GM19455 (cell line): ENCODE measurements around the gene ZNF385D.

Source experiments
- ATAC-seq: cut with Tn5 transposase; IDR thresholded peaks from one replicate; pipeline ENCODE4 v1.9.1; 2021; ENCODE audit not compliant: unreplicated experiment

ZNF385D gene

GRCh38 chr3:21750080-21750696 is 822 bp downstream of the ZNF385D start:
- ATAC-seq: no peak

GRCh38 chr3:21747966-21748555 is 2.9 kb downstream of the ZNF385D start:
- no peak for ATAC-seq

- no peak for ATAC-seq
Observed at GRCh38 chr3:21747376-21747775, 3.6 kb downstream of the ZNF385D start.

DNA sequence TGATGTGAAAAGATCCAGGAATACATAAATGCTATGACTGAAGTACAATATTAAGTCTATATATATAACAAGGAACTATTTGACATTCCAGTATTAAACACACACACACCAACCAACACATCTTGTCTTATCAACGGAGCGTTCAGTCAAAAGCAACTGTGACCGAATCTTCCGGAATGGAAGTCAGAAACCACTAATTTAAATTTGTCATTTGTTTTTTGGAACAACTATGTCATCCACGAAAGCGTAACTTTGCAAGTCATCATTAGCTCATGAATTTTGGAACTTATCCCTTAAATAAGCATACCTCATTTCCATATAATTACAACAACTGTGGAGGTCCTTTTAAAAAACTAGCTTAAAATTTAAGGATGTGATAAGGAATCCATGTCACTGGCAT is 5.0 kb downstream of the ZNF385D start:
- ATAC-seq: no peak

GRCh38 chr3:21744793-21745192 is 6.2 kb downstream of the ZNF385D start:
- ATAC-seq: no peak

GRCh38 chr3:21738935-21739702 is 11.9 kb downstream of the ZNF385D start:
- no peak for ATAC-seq

- ATAC-seq: no peak
Observed at GRCh38 chr3:21738283-21738682, 12.7 kb downstream of the ZNF385D start.

DNA sequence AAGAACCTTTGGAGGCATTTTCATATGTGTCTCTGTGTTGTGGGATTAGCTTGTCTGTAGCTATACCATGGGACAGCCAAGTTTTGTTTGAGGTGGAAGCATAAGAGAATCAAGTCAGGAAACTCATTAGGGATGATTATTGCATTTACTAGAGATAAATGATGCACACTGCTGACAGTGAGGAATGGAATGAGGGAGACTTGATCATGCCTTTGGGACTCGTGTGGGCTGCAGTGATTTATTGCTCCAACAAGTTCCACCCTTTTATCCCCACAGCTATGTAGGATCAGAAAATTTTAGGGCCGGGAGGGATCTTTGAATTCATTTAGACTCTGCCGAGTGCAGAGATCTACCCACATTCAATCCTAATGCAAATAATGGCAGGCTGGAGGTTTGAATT is 16.3 kb downstream of the ZNF385D start:
- no peak for ATAC-seq

GRCh38 chr3:21729888-21730459 is 21.0 kb downstream of the ZNF385D start:
- no peak for ATAC-seq

GRCh38 chr3:21729331-21729730 is 21.7 kb downstream of the ZNF385D start:
- no peak for ATAC-seq

- ATAC-seq: no peak
Observed at GRCh38 chr3:21722768-21723167, 28.2 kb downstream of the ZNF385D start.

DNA sequence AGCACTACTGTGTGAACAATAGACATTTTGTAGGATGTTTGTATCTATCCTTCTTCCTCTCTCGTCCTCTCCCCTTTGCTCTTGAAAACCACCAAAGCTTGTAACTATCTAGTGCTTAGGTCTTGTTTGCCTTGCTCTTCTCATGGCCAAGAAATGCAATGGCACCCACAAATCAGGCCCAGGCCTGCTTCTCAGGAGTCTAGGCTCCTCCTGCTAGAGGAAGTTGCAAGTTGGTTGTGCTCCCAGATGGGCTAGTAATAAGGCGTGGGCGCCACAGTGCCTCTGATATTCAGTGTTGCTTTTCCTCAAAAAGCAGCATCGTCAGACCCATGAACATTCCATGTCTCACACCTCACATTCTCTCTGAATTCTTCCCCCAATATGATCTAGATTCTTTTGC is 28.7 kb downstream of the ZNF385D start:
- no peak for ATAC-seq

DNA sequence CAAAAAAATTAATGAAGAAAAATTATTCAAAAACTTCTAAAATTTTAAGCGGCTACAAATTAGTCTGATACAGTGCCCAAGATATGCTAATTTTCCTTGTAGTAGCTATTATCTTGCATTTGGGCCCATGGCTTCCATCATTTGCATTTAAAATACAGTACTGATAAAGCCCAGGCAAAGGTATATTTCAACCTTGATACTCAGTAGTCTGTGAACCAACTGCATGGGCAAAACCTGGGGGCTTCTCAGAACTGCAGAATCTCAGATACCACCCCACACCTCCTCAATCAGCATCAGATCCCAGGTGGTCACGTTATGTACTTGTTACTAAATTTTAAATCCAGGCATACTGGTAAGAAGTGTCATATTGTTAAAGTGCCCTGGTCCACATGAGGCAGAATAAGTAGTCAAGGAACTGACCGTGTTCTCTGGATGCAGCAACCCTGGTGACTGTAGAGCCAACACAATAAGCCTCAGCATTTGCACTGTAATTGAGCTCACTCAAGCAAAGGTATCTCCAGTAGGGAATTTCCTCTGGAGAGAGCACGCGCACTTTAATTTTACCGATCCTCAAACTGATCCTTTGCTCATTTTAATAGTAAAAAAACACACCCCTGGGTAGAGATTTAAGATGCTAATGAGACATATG is 31.9 kb downstream of the ZNF385D start:
- no peak for ATAC-seq

DNA sequence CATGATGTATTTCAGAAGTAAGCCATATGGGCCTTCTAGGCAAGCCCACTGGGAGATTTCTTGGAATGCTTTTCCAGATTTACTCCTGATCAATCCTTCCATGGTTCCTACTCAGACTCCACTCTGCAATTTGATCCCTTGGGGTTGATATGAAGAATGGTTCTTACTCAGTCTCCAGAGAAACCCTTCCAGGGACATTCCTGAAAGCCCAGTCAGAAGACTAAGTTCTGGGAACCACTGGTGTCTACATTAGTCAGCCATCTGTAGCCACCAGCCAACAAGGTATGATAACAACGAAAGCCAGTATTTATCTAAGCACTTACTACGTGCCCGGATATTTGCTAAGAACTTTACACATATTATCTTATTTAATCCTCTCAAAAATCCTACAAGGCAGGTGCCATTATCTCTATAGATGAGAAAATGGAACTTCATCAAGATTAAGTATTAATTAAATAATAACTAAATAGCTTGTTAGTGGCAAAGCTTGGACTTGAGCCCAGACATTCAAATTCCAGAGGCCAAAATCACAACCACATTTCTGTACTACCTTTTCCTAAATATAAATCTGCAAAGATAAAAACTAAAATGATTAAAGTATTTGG is 32.7 kb downstream of the ZNF385D start:
- no peak for ATAC-seq

GRCh38 chr3:21715662-21716061 is 35.3 kb downstream of the ZNF385D start:
- ATAC-seq: no peak

GRCh38 chr3:21705769-21706168 is 45.2 kb downstream of the ZNF385D start:
- ATAC-seq: no peak

- ATAC-seq: no peak
Observed at GRCh38 chr3:21704796-21705195, 46.2 kb downstream of the ZNF385D start.

GRCh38 chr3:21703291-21703690 is 47.7 kb downstream of the ZNF385D start:
- no peak for ATAC-seq

- ATAC-seq: no peak
Observed at GRCh38 chr3:21697707-21698106, 53.3 kb downstream of the ZNF385D start.

GRCh38 chr3:21694506-21694905 is 56.5 kb downstream of the ZNF385D start:
- no peak for ATAC-seq

DNA sequence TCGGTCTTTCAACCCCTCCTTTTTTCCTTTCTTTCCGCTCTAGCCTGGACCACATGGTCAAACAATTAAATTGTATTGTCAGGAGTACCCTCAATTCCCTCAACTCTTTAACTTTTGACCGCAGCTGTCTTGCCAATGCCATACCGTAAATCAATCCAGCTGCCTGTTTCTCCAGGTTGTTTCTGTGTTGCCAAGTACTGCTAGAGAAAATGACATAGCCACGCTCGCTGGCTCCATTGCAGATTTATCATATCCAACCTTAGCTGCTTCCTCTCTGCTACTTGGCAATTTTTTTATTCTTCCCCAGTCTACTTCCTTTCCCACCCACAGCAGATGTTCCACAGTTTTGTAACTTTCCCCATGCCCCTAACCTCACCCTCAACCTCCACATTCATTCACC is 60.0 kb downstream of the ZNF385D start:
- ATAC-seq: no peak
